ENCODE measurements around the gene SERHL2. TPM values are rescaled to one million over a fixed set of nuclear protein-coding genes. Genes with fewer than 3 reads are reported as not detected.
"Not testable (repeated sequence)": the region's sequence is repeated elsewhere in the genome, so short reads cannot be mapped to it uniquely, and the experiment has no call there.

Gene SERHL2
- polyA plus RNA-seq, 1 donor from 2014 or later = 0.99 TPM

DNA sequence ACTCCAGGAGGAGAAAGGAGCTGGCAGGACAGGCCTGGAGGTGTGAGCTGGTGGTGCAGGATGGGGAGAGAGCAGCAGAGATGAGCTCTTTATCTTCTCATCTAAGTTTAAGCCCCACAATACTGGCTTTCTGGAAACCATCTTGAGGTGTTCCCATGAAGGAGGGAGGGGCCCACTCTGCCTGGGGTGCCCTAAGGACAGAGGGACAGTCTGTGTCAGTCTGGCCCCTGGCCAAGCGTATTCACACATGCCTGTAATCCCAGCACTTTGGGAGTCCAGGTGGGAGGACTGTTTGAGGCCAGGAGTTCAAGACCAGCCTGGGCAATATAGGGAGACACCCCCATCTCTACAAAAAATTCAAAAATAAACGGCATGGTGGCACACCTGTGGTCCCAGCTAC, 8.9 kb downstream of the SERHL2 start:
- H3K36me3 ChIP-seq (ENCODE audit: insufficient read depth, low read length) = no peaks in the 10 kb centered on the region
- H3K27me3 ChIP-seq (ENCODE audit: insufficient read depth, low read depth, low read length) = no peaks in the 10 kb centered on the region
- no peaks in the 10 kb centered on the region for H4K20me1 ChIP-seq (ENCODE audit: insufficient read depth)
- H3K27ac ChIP-seq (ENCODE audit: low read length) = no peak overlapping the region
- no peak overlapping the region for H3K4me3 ChIP-seq (ENCODE audit: low read length)
- no peaks in the 10 kb centered on the region for H3F3A ChIP-seq (ENCODE audit: insufficient read depth, low read length, poor library complexity, severe bottlenecking)
- H3K79me2 ChIP-seq (replicated peaks; ENCODE audit: insufficient read depth, low read length) = no peaks in the 10 kb centered on the region
- no peak overlapping the region for H3K9ac ChIP-seq (ENCODE audit: low read length)
- no peak overlapping the region for H3K4me2 ChIP-seq (ENCODE audit: low read length)
- H3K9me3 ChIP-seq (ENCODE audit: low read length) = no peaks in the 10 kb centered on the region
- TF ChIP-seq SMC3 (conservative IDR thresholded peaks at IDR 0.05; ENCODE audit: poor library complexity) (no peak), REST (IDR thresholded peaks at IDR 0.05; ENCODE audit: borderline replicate concordance) (no peak), MXI1 (conservative IDR thresholded peaks at IDR 0.05; ENCODE audit: poor library complexity, severe bottlenecking) (no peak)
- no peak overlapping the region for H2AFZ ChIP-seq (ENCODE audit: low read depth, low read length)
- H3K9me2 ChIP-seq (ENCODE audit: insufficient read depth, low read length) = no peaks in the 10 kb centered on the region

- not testable (repeated sequence) for H3K9ac ChIP-seq (ENCODE audit: low read length)
Measured at GRCh38 chr22:42563943-42564342, 10.2 kb downstream of the SERHL2 start.

DNA sequence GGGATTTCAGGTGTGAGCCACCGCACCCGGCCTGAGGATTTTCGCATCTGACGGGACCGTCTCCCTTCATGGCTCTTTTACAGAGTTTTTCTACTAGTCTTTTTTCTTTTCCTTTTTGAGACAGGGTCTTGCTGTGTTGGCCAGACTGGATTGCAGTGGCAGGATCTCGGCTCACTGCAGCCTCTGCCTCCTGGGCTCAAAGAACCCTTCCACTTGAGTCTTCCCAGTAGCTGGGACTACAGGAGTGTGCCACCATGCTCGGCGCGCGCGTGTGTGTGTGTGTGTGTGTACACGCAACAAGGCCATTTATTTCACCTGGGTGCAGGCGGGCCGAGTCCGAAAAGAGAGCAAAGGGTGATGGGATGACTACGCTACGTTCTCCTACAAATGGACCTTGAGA, 10.9 kb downstream of the SERHL2 start:
- Histone ChIP-seq H3K4me3 (ENCODE audit: low read length) (no peak overlapping the region), H3K79me2 (replicated peaks; ENCODE audit: insufficient read depth, low read length) (no peaks in the 10 kb centered on the region), H3K4me2 (ENCODE audit: low read length) (no peak overlapping the region), H3K9me2 (ENCODE audit: insufficient read depth, low read length) (no peaks in the 10 kb centered on the region), H3K27ac (ENCODE audit: low read length) (no peak overlapping the region), H3K9me3 (ENCODE audit: low read length) (no peaks in the 10 kb centered on the region), H3K27me3 (ENCODE audit: insufficient read depth, low read depth, low read length) (no peaks in the 10 kb centered on the region), H3K9ac (ENCODE audit: low read length) (no peak overlapping the region), H4K20me1 (ENCODE audit: insufficient read depth) (no peaks in the 10 kb centered on the region), H3F3A (ENCODE audit: insufficient read depth, low read length, poor library complexity, severe bottlenecking) (no peaks in the 10 kb centered on the region), H3K36me3 (ENCODE audit: insufficient read depth, low read length) (no peaks in the 10 kb centered on the region), H2AFZ (ENCODE audit: low read depth, low read length) (no peak overlapping the region)
- TF ChIP-seq RAD21 (conservative IDR thresholded peaks at IDR 0.05) (no peak), REST (IDR thresholded peaks at IDR 0.05; ENCODE audit: borderline replicate concordance) (no peak), SMC3 (conservative IDR thresholded peaks at IDR 0.05; ENCODE audit: poor library complexity) (no peak), EP300 (conservative IDR thresholded peaks at IDR 0.05; ENCODE audit: poor library complexity, severe bottlenecking) (no peak), EZH2 (IDR thresholded peaks at IDR 0.05; ENCODE audit: borderline replicate concordance, insufficient read depth, low read length, poor library complexity, severe bottlenecking) (no peak), POLR2AphosphoS5 (IDR thresholded peaks at IDR 0.05) (no peak), MXI1 (conservative IDR thresholded peaks at IDR 0.05; ENCODE audit: poor library complexity, severe bottlenecking) (no peak), TAF1 (IDR thresholded peaks at IDR 0.05; ENCODE audit: low read depth) (no peak), CTCF (IDR thresholded peaks at IDR 0.05; ENCODE audit: poor library complexity, severe bottlenecking) (no peak)

More at GRCh38 chr22:42563943-42564342, 10.2 kb downstream of the SERHL2 start:
- not testable (repeated sequence) for H3K4me3 ChIP-seq (ENCODE audit: low read length); H3K9me2 ChIP-seq (ENCODE audit: insufficient read depth, low read length); H4K20me1 ChIP-seq (ENCODE audit: insufficient read depth); H3K27me3 ChIP-seq (ENCODE audit: insufficient read depth, low read depth, low read length); H3K27ac ChIP-seq (ENCODE audit: low read length); H2AFZ ChIP-seq (ENCODE audit: low read depth, low read length); H3K79me2 ChIP-seq (replicated peaks; ENCODE audit: insufficient read depth, low read length); H3K4me2 ChIP-seq (ENCODE audit: low read length); H3F3A ChIP-seq (ENCODE audit: insufficient read depth, low read length, poor library complexity, severe bottlenecking); H3K9me3 ChIP-seq (ENCODE audit: low read length); H3K36me3 ChIP-seq (ENCODE audit: insufficient read depth, low read length)
